IMR-90 (cell line): Measurements from ENCODE around the gene GRB10. TPM values are rescaled to one million over a fixed set of nuclear protein-coding genes. Genes with fewer than 3 reads are reported as not detected.

Source experiments
- ATAC-seq: fragments of 200-7000 bp; cut with Tn5 transposase; 2 replicates; pipeline ENCODE4 v1.9.1; 2020; ENCODE audit warnings: low read depth, mild to moderate bottlenecking, moderate library complexity
- BruUV-seq: library from RNA; stranded (reverse); fragments of 400-500 nt; replicated peaks from 2 replicates; lab custom pipeline; 2021; lab: Mats Ljungman, UMichigan
- CTCF ChIA-PET: fragments of 300-600 bp; formaldehyde crosslinking; extraction: SDS; loops from one replicate; lab custom pipeline; 2021; ENCODE audit warnings: antibody characterized with exemption; lab: Yijun Ruan, JAX
- POLR2A ChIA-PET: fragments of 300-600 bp; sonication (Branson Sonifier 250); formaldehyde crosslinking; loops from one replicate; lab custom pipeline; 2022; ENCODE audit warnings: antibody characterized with exemption; ENCODE audit not compliant: unreplicated experiment; lab: Charles Lee
- DNase-seq: peaks from one replicate; pipeline ENCODE4 v3.0.0; 2013
- H2AFZ ChIP-seq: replicated peaks from 2 replicates; pipeline ENCODE3; 2013; ENCODE audit warnings: low read length, mild to moderate bottlenecking; ENCODE audit not compliant: poor library complexity
- H2AK5ac ChIP-seq: 2 replicates; pipeline ENCODE4 v1.6.1; 2013; ENCODE audit warnings: low read depth, low read length, inconsistent platforms
- H2AK9ac ChIP-seq: replicated peaks from 2 replicates; pipeline ENCODE3; 2013; ENCODE audit warnings: mild to moderate bottlenecking, low read depth, low read length, moderate library complexity; ENCODE audit not compliant: poor library complexity
- H2BK120ac ChIP-seq: 2 replicates; pipeline ENCODE4 v1.6.1; 2013; ENCODE audit warnings: low read depth, low read length, inconsistent platforms
- H2BK15ac ChIP-seq: 3 replicates; pipeline ENCODE4 v1.6.1; 2013; ENCODE audit warnings: low read depth, low read length, inconsistent platforms
- H2BK20ac ChIP-seq: 2 replicates; pipeline ENCODE4 v1.6.1; 2013; ENCODE audit warnings: low read depth, mild to moderate bottlenecking, inconsistent platforms, low read length, moderate library complexity
- H2BK5ac ChIP-seq: 2 replicates; pipeline ENCODE4 v1.6.1; 2013; ENCODE audit warnings: mild to moderate bottlenecking, low read depth, low read length, inconsistent platforms; ENCODE audit not compliant: poor library complexity, severe bottlenecking
- H3K14ac ChIP-seq: replicated peaks from 2 replicates; pipeline ENCODE4 v1.6.1; 2013; ENCODE audit warnings: low read depth, low read length, inconsistent platforms
- H3K18ac ChIP-seq: 2 replicates; pipeline ENCODE4 v1.6.1; 2013; ENCODE audit warnings: low read depth, low read length, control low read depth
- H3K23ac ChIP-seq: 2 replicates; pipeline ENCODE4 v1.6.1; 2013; ENCODE audit warnings: low read depth, low read length, inconsistent platforms
- H3K27ac ChIP-seq: 2 replicates; pipeline ENCODE4 v1.5.1; 2013; ENCODE audit warnings: mild to moderate bottlenecking, control low read depth, low read length; ENCODE audit not compliant: insufficient read depth
- H3K27me3 ChIP-seq: 2 replicates; pipeline ENCODE4 v1.6.1; 2013; ENCODE audit warnings: low read length; ENCODE audit not compliant: control insufficient read depth, insufficient read depth
- H3K36me3 ChIP-seq: 2 replicates; pipeline ENCODE4 v1.6.1; 2013; ENCODE audit warnings: low read length, mixed read lengths; ENCODE audit not compliant: control insufficient read depth, insufficient read depth
- H3K4ac ChIP-seq: 2 replicates; pipeline ENCODE4 v1.6.1; 2013; ENCODE audit warnings: low read depth, low read length, inconsistent platforms
- H3K4me1 ChIP-seq: 2 replicates; pipeline ENCODE4 v1.6.1; 2013; ENCODE audit warnings: low read length, mixed read lengths; ENCODE audit not compliant: control insufficient read depth, insufficient read depth
- H3K4me2 ChIP-seq: 2 replicates; pipeline ENCODE4 v1.6.1; 2013; ENCODE audit warnings: low read depth, mild to moderate bottlenecking, control low read depth, low read length, moderate library complexity
- H3K4me3 ChIP-seq: 2 replicates; pipeline ENCODE4 v1.5.1; 2013; ENCODE audit warnings: low read depth, mild to moderate bottlenecking, control low read depth, low read length, moderate library complexity; ENCODE audit not compliant: insufficient read depth
- H3K56ac ChIP-seq: 2 replicates; pipeline ENCODE4 v1.6.1; 2013; ENCODE audit warnings: low read length, inconsistent platforms; ENCODE audit not compliant: insufficient read depth; ENCODE audit errors: extremely low read depth
- H3K79me1 ChIP-seq, 2 experiments: 2 replicates each; pipeline ENCODE4 v1.6.1; 2013; ENCODE audit warnings: low read length in 2 of 2, inconsistent platforms in 1 of 2, low read depth in 1 of 2
- H3K9ac ChIP-seq: 2 replicates; pipeline ENCODE4 v1.6.1; 2013; ENCODE audit warnings: low read depth, low read length, control low read depth
- H3K9me1 ChIP-seq: 2 replicates; pipeline ENCODE4 v1.6.1; 2013; ENCODE audit warnings: low read length, inconsistent platforms; ENCODE audit not compliant: insufficient read depth
- H3K9me3 ChIP-seq: 2 replicates; pipeline ENCODE4 v1.6.1; 2013; ENCODE audit warnings: low read length; ENCODE audit not compliant: control insufficient read depth, insufficient read depth
- H4K20me1 ChIP-seq: 2 replicates; pipeline ENCODE4 v1.6.1; 2013; ENCODE audit warnings: low read length, inconsistent platforms; ENCODE audit not compliant: insufficient read depth
- H4K5ac ChIP-seq: 2 replicates; pipeline ENCODE4 v1.6.1; 2013; ENCODE audit warnings: mild to moderate bottlenecking, low read depth, low read length, control low read depth
- H4K8ac ChIP-seq, 2 experiments: 2 replicates each; pipeline ENCODE4 v1.6.1; 2013; ENCODE audit warnings: low read depth in 2 of 2, low read length in 2 of 2, control low read depth in 1 of 2, inconsistent platforms in 1 of 2
- H4K91ac ChIP-seq: 2 replicates; pipeline ENCODE4 v1.6.1; 2013; ENCODE audit warnings: low read depth, low read length, inconsistent platforms; ENCODE audit not compliant: insufficient read depth
- CEBPB ChIP-seq: IDR thresholded peaks from 2 replicates; pipeline ENCODE4 v1.6.1; 2012; ENCODE audit warnings: low read depth, low read length, improper control_type of control experiment
- WGBS, 2 experiments: methylation state at CpG; one replicate each; pipeline versions ENCODE4 v1.1.5 to v1.1.7; 2013; ENCODE audit warnings: missing lambda C conversion rate in 2 of 2; ENCODE audit not compliant: insufficient read length in 1 of 2; ENCODE audit errors: extremely low coverage in 2 of 2; 5-methylcytosine and 5-hydroxymethylcytosine counted together
- dilution Hi-C: fragments of 300-500 bp; cut with HindIII; formaldehyde crosslinking; loops from one replicate; pipeline ENCODE4 v1.14.3; 2018; ENCODE audit warnings: low sequenced_read_pairs; ENCODE audit not compliant: unreplicated experiment
- in situ Hi-C: fragments of 300-500 bp; cut with MboI; formaldehyde crosslinking; loops from 3 replicates; pipeline ENCODE4 v1.14.3; 2019; ENCODE audit warnings: low sequenced_read_pairs, inconsistent platforms, mixed read lengths
- intact Hi-C: fragments of 100-400 bp; cut with micrococcal nuclease; formaldehyde crosslinking; loops from 2 replicates; pipeline ENCODE4 v1.10.0; 2022
- polyA plus RNA-seq, 3 experiments: library from polyadenylated mRNA; depleted of rRNA; stranded (reverse); fragments of >200 nt; gene quantifications; 2 replicates each; pipeline ENCODE4 v1.2.3, GENCODE V29; 2012; ENCODE audit warnings: low replicate concordance in 1 of 3
- total RNA-seq: library from RNA; depleted of rRNA; stranded (reverse); fragments of >200 nt; gene quantifications from 2 replicates; pipeline ENCODE4 v1.2.3, GENCODE V29; 2012

Gene GRB10
- total and polyA plus RNA-seq, 2 of the 4 experiments (the other 2 are of a cell fraction): 6.3 to 15.1 TPM

DNA sequence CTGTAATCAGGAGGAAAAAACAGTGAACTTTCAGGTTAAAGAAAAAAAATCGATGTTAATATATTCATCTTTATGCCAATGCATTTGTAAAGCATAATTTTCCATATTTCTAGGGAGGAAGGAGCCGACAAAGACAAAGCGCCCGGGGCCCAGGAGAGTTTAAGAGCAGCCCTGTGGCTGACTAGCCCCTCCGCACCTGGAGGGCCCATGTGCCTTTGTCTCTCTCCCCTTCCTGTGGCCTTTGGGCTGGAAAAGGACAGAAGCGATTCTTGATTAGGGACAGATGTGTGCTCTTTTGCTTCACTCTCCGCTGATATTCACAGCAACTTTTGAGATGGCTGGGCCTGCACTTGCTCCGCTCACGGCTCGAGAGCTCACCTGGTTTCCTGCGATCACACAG, 240.6 kb downstream of the GRB10 start:
- BruUV-seq: no TSS peak
- no peaks in the 10 kb centered on the region for H3K4me1 ChIP-seq
- no peak overlapping the region for H2AK5ac ChIP-seq
- CTCF ChIA-PET: no interaction called here
- H4K5ac ChIP-seq: no peak overlapping the region
- H3K56ac ChIP-seq: no peak overlapping the region
- H3K27ac ChIP-seq: no peak overlapping the region
- no peak overlapping the region for H4K8ac ChIP-seq
- H2BK20ac ChIP-seq: no peak overlapping the region
- POLR2A ChIA-PET: no interaction called here
- no peak overlapping the region for H3K4ac ChIP-seq
- WGBS, 2 experiments: no CpG with 5 or more reads among the region's 11 CpGs
- no peaks in the 10 kb centered on the region for H3K9me1 ChIP-seq
- H4K91ac ChIP-seq: no peak overlapping the region
- DNase-seq (no peak), ATAC-seq (no peak)
- H3K9me3 ChIP-seq: no peaks in the 10 kb centered on the region
- H2AK9ac ChIP-seq: no peak overlapping the region
- no peak overlapping the region for H2BK15ac ChIP-seq
- no peak overlapping the region for H3K18ac ChIP-seq
- no peak overlapping the region for H3K4me3 ChIP-seq
- intact Hi-C loops (no loop called here), dilution Hi-C loops (no loop called here), in situ Hi-C loops (no loop called here)
- peaks cover 18% of the 10 kb centered on the region for H3K27me3 ChIP-seq
- no peak overlapping the region for H2BK120ac ChIP-seq
- no peaks in the 10 kb centered on the region for H4K20me1 ChIP-seq
- H3K36me3 ChIP-seq: no peaks in the 10 kb centered on the region
- no peak overlapping the region for H2BK5ac ChIP-seq
- no peak overlapping the region for H2AFZ ChIP-seq
- no peak overlapping the region for H3K9ac ChIP-seq
- no peak for TF ChIP-seq CEBPB
- no peak overlapping the region for H3K4me2 ChIP-seq
- H3K79me1 ChIP-seq: no peaks in the 10 kb centered on the region
- H3K23ac ChIP-seq: no peak overlapping the region
- H3K14ac ChIP-seq: no peak overlapping the region
